IPS DF 6.9 (cell line): ENCODE data around the gene TMEM126B.

Experiments used
- DNase-seq: peaks from one replicate; pipeline ENCODE4 v3.0.0-alpha.2; 2013; ENCODE audit warnings: low read depth, low spot score
- H3K27ac ChIP-seq: one replicate; pipeline ENCODE4 v1.5.1; 2013; ENCODE audit warnings: low read length, control low read depth
- H3K27me3 ChIP-seq: 2 replicates; pipeline ENCODE4 v1.6.1; 2013; ENCODE audit warnings: mild to moderate bottlenecking, low read length; ENCODE audit not compliant: control insufficient read depth, insufficient read depth
- H3K36me3 ChIP-seq: 2 replicates; pipeline ENCODE4 v1.6.1; 2013; ENCODE audit warnings: low read length; ENCODE audit not compliant: control insufficient read depth, insufficient read depth
- H3K4me1 ChIP-seq: 2 replicates; pipeline ENCODE4 v1.6.1; 2013; ENCODE audit warnings: low read length; ENCODE audit not compliant: control insufficient read depth, insufficient read depth
- H3K4me3 ChIP-seq: 2 replicates; pipeline ENCODE4 v1.5.1; 2013; ENCODE audit warnings: mild to moderate bottlenecking, low read length
- H3K9me3 ChIP-seq: 2 replicates; pipeline ENCODE4 v1.6.1; 2013; ENCODE audit warnings: low read length, inconsistent platforms; ENCODE audit not compliant: control insufficient read depth, insufficient read depth
- WGBS: extraction: QIAGEN DNeasy Blood & Tissue Kit; methylation state at CpG from one replicate; pipeline ENCODE4 v1.1.7; 2013; ENCODE audit warnings: mixed read lengths, missing lambda C conversion rate; ENCODE audit not compliant: insufficient read length, insufficient coverage; 5-methylcytosine and 5-hydroxymethylcytosine counted together

The TMEM126B gene

DNA sequence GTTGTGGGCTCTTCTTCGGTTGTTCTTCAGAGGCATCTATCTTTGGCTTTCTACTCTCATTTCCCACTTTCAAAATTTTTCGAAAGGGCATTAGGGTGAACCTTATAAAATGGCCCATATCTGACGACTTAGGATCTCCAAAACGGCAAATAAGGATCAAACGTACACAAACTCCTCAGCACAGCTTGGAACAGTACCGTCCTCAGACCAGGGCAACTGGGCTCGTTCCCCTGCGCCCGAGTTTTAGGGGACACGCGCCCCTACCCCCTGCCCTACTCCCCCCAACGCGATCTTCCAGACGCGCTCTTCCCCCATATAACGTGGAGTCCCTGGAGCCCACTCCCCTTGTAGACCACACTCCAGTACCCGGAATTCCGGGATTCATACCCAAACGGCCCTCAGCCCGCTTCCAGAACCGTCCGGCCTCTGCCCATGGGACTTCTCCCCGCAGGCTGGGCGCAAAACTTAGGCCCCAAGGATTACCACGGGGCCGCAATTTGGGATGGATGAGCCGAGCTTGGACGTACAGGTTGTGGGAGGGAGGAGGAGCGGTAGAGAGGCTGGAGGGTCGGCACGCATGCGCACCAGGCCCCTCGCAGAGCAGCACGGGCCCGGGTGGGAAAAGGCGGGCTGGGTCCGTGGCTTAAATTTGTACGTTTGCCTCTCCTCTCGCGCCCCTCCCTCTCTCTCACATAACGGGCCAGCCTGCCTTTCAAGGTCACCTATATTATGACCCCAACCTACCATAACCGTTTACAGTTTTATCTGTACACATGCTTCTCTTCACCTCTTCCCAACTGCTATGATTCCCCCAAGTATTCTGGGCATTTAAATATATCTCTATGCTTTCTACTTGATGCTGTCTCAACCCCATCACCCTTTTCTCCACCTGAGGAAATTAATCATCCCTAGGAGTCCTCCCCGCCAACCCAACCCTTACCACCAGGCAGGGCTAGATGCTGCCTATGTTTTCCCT lies 54.2 kb downstream of the TMEM126B start:
- no peak for DNase-seq
- WGBS = no CpG with 5 or more reads among the region's 43 CpGs
- no peaks in the 10 kb centered on the region for H3K36me3 ChIP-seq
- no peaks in the 10 kb centered on the region for H3K9me3 ChIP-seq
- H3K4me1 ChIP-seq = peaks cover 4% of the 10 kb centered on the region
- H3K27me3 ChIP-seq = no peaks in the 10 kb centered on the region
- H3K4me3 ChIP-seq = no peak overlapping the region
- H3K27ac ChIP-seq = no peak overlapping the region

DNA sequence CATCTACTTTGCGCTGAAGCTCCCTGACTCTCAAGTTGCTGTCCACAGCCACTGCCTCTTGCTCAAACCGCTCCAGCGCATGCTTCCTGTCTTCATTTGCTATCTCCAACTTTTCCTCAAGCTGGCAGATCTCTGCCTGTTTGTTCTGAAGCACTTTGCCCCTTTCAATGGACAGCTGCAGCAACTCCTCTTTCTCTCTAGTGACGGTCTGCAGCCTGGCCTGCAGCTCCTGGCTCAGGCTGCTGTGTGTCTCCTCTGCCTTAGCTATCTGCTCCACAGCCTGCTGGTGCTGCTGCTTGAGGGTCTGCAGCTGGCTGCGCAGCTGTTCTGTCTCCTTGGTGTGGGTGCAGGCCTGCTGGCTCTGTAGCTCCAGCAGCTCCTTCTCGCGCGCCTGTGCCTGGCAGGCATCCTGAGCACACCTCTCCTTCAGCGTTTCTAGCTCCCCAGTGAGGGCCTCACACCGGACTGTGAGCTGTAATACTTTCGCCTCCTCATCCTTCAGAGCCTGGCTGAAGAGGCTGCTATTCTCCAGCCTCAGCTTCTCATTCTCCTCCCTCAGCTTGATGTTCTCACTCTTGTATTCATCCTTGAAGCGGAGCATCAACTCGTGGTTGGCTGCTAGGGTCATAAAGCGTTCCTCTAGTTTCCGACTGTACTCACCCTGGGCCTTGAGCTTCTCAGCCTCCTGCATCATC lies 56.9 kb downstream of the TMEM126B start:
- Histone ChIP-seq H3K27me3 (no peaks in the 10 kb centered on the region), H3K9me3 (no peaks in the 10 kb centered on the region), H3K27ac (no peak overlapping the region), H3K4me1 (peaks cover 4% of the 10 kb centered on the region), H3K36me3 (no peaks in the 10 kb centered on the region), H3K4me3 (no peak overlapping the region)
- no CpG with 5 or more reads among the region's 15 CpGs for WGBS
- DNase-seq = no peak

DNA sequence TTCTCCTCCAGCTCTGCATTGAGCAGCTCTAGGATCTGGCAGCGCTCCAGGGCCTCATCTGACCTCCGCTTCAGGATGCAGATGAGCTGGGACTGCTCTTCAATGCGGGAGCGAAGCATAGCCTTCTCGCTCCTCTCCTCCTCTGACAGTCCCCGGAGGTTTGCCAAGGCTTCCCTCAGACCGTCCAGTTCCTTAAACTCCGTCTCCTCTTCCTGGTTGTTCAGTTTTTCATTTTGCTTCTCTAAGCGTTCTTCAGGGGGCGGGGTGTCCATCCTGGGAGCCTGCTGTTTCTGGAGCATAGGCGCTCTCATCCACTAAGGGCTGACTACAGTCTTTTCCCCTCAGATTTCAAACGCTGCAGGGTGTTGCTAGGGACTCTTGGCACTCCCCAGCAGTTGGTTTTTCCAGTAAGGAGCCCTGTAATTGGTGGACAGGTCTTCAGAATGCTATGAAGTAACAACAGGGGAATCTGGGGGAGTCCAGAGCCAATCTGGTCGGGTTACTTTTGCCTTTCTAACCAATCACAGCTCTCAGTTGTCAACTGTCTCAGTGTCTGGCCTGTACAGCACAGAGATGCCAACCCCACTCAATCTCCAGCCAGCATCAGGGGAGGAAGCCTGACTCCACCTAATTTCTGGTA lies 57.5 kb downstream of the TMEM126B start, which contains the start of gene CCDC89:
CCDC89 (minus strand) TSS at position 376 of the 640 bp plus-strand sequence; CDS start at position 311, 65 bp downstream.
- Histone ChIP-seq H3K4me3 (no peak within 1 kb of the TSS), H3K9me3 (no peaks in the 10 kb centered on the region), H3K27ac (no peak within 1 kb of the TSS), H3K36me3 (no peaks in the 10 kb centered on the region), H3K4me1 (peaks cover 2% of the 10 kb centered on the region), H3K27me3 (no peaks in the 10 kb centered on the region)
- no peak for DNase-seq
- WGBS = no CpG with 5 or more reads among the region's 13 CpGs
